Measurements from ENCODE around the gene SEPTIN5. TPM values are rescaled to one million over a fixed set of nuclear protein-coding genes. Genes with fewer than 3 reads are reported as not detected.

Gene SEPTIN5
- total and polyA plus RNA-seq, 2 donors: 10.1 to 22.2 TPM

- WGBS: 87% methylated on average over 10 of the region's 10 CpGs
- DNase-seq (ENCODE audit: low read depth in 6 of 9, low spot score in 9 of 9): no peak
- no peak overlapping the region for H3K27ac ChIP-seq (ENCODE audit: low read depth in 1 of 2, low read length in 1 of 2)
- no peak overlapping the region for H3K4me3 ChIP-seq (ENCODE audit: low read length in 2 of 2)
- H3K9me3 ChIP-seq (ENCODE audit: control insufficient read depth in 2 of 2, insufficient read depth in 1 of 2, low read length in 1 of 2): no peaks in the 10 kb centered on the region
- no peaks in the 10 kb centered on the region for H3K4me1 ChIP-seq (ENCODE audit: control insufficient read depth in 2 of 2, insufficient read depth in 2 of 2, low read length in 2 of 2)
- no peaks in the 10 kb centered on the region for H3K36me3 ChIP-seq (ENCODE audit: control insufficient read depth in 2 of 2, insufficient read depth in 2 of 2, low read length in 1 of 2)
- H3K27me3 ChIP-seq (ENCODE audit: control insufficient read depth in 2 of 2, insufficient read depth in 1 of 2, low read length in 1 of 2): peaks cover 0 to 11% of the 10 kb centered on the region in 2 donors
These were observed 12.7 kb upstream of the SEPTIN5 start for GRCh38 chr22:19701420-19702145.

- no peak overlapping the region for H3K27ac ChIP-seq (ENCODE audit: low read depth in 1 of 2, low read length in 1 of 2)
- 81% methylated on average over 9 of the region's 9 CpGs for WGBS
- no peaks in the 10 kb centered on the region for H3K36me3 ChIP-seq (ENCODE audit: control insufficient read depth in 2 of 2, insufficient read depth in 2 of 2, low read length in 1 of 2)
- no peaks in the 10 kb centered on the region for H3K4me1 ChIP-seq (ENCODE audit: control insufficient read depth in 2 of 2, insufficient read depth in 2 of 2, low read length in 2 of 2)
- H3K27me3 ChIP-seq (ENCODE audit: control insufficient read depth in 2 of 2, insufficient read depth in 1 of 2, low read length in 1 of 2): peaks cover 0 to 25% of the 10 kb centered on the region in 2 donors
- H3K4me3 ChIP-seq (ENCODE audit: low read length in 2 of 2): no peak overlapping the region
- H3K9me3 ChIP-seq (ENCODE audit: control insufficient read depth in 2 of 2, insufficient read depth in 1 of 2, low read length in 1 of 2): no peaks in the 10 kb centered on the region
- DNase-seq (ENCODE audit: low read depth in 6 of 9, low spot score in 9 of 9): no peak
These were observed 10.4 kb upstream of the SEPTIN5 start for GRCh38 chr22:19703869-19704268.

- WGBS: 92% methylated on average over 15 of the region's 15 CpGs
- H3K27ac ChIP-seq (ENCODE audit: low read depth in 1 of 2, low read length in 1 of 2): no peak overlapping the region
- H3K36me3 ChIP-seq (ENCODE audit: control insufficient read depth in 2 of 2, insufficient read depth in 2 of 2, low read length in 1 of 2): no peaks in the 10 kb centered on the region
- H3K9me3 ChIP-seq (ENCODE audit: control insufficient read depth in 2 of 2, insufficient read depth in 1 of 2, low read length in 1 of 2): no peaks in the 10 kb centered on the region
- H3K4me1 ChIP-seq (ENCODE audit: control insufficient read depth in 2 of 2, insufficient read depth in 2 of 2, low read length in 2 of 2): no peaks in the 10 kb centered on the region
- H3K27me3 ChIP-seq (ENCODE audit: control insufficient read depth in 2 of 2, insufficient read depth in 1 of 2, low read length in 1 of 2): peaks cover 0 to 31% of the 10 kb centered on the region in 2 donors
- no peak for DNase-seq (ENCODE audit: low read depth in 6 of 9, low spot score in 9 of 9)
- H3K4me3 ChIP-seq (ENCODE audit: low read length in 2 of 2): no peak overlapping the region
These were observed 9.8 kb upstream of the SEPTIN5 start for GRCh38 chr22:19704355-19705015.

GRCh38 chr22:19705181-19705934 lies 8.9 kb upstream of the SEPTIN5 start:
- Histone ChIP-seq H3K36me3 (ENCODE audit: control insufficient read depth in 2 of 2, insufficient read depth in 2 of 2, low read length in 1 of 2) (no peaks in the 10 kb centered on the region), H3K27me3 (ENCODE audit: control insufficient read depth in 2 of 2, insufficient read depth in 1 of 2, low read length in 1 of 2) (peaks cover 0 to 39% of the 10 kb centered on the region in 2 donors), H3K4me1 (ENCODE audit: control insufficient read depth in 2 of 2, insufficient read depth in 2 of 2, low read length in 2 of 2) (no peaks in the 10 kb centered on the region), H3K9me3 (ENCODE audit: control insufficient read depth in 2 of 2, insufficient read depth in 1 of 2, low read length in 1 of 2) (no peaks in the 10 kb centered on the region), H3K4me3 (ENCODE audit: low read length in 2 of 2) (no peak overlapping the region), H3K27ac (ENCODE audit: low read depth in 1 of 2, low read length in 1 of 2) (no peak overlapping the region)
- WGBS: 87% methylated on average over 14 of the region's 14 CpGs
- no peak for DNase-seq (ENCODE audit: low read depth in 6 of 9, low spot score in 9 of 9)

GRCh38 chr22:19706661-19707151 lies 7.6 kb upstream of the SEPTIN5 start:
- no peak overlapping the region for H3K27ac ChIP-seq (ENCODE audit: low read depth in 1 of 2, low read length in 1 of 2)
- H3K4me3 ChIP-seq (ENCODE audit: low read length in 2 of 2): no peak overlapping the region
- H3K36me3 ChIP-seq (ENCODE audit: control insufficient read depth in 2 of 2, insufficient read depth in 2 of 2, low read length in 1 of 2): no peaks in the 10 kb centered on the region
- DNase-seq (ENCODE audit: low read depth in 6 of 9, low spot score in 9 of 9): no peak
- WGBS: 89% methylated on average over 7 of the region's 7 CpGs
- peaks cover under 1 to 51% of the 10 kb centered on the region in 2 donors for H3K27me3 ChIP-seq (ENCODE audit: control insufficient read depth in 2 of 2, insufficient read depth in 1 of 2, low read length in 1 of 2)
- no peaks in the 10 kb centered on the region for H3K9me3 ChIP-seq (ENCODE audit: control insufficient read depth in 2 of 2, insufficient read depth in 1 of 2, low read length in 1 of 2)
- no peaks in the 10 kb centered on the region for H3K4me1 ChIP-seq (ENCODE audit: control insufficient read depth in 2 of 2, insufficient read depth in 2 of 2, low read length in 2 of 2)

- peaks cover 5 to 60% of the 10 kb centered on the region in 2 donors for H3K27me3 ChIP-seq (ENCODE audit: control insufficient read depth in 2 of 2, insufficient read depth in 1 of 2, low read length in 1 of 2)
- WGBS: 92% methylated on average over 24 of the region's 24 CpGs
- H3K36me3 ChIP-seq (ENCODE audit: control insufficient read depth in 2 of 2, insufficient read depth in 2 of 2, low read length in 1 of 2): no peaks in the 10 kb centered on the region
- DNase-seq (ENCODE audit: low read depth in 6 of 9, low spot score in 9 of 9): no peak
- H3K27ac ChIP-seq (ENCODE audit: low read depth in 1 of 2, low read length in 1 of 2): no peak overlapping the region
- no peak overlapping the region for H3K4me3 ChIP-seq (ENCODE audit: low read length in 2 of 2)
- no peaks in the 10 kb centered on the region for H3K4me1 ChIP-seq (ENCODE audit: control insufficient read depth in 2 of 2, insufficient read depth in 2 of 2, low read length in 2 of 2)
- no peaks in the 10 kb centered on the region for H3K9me3 ChIP-seq (ENCODE audit: control insufficient read depth in 2 of 2, insufficient read depth in 1 of 2, low read length in 1 of 2)
These were observed 6.7 kb upstream of the SEPTIN5 start for GRCh38 chr22:19707347-19708290.

- no peak for DNase-seq (ENCODE audit: low read depth in 6 of 9, low spot score in 9 of 9)
- peaks cover 11 to 68% of the 10 kb centered on the region in 2 donors for H3K27me3 ChIP-seq (ENCODE audit: control insufficient read depth in 2 of 2, insufficient read depth in 1 of 2, low read length in 1 of 2)
- H3K36me3 ChIP-seq (ENCODE audit: control insufficient read depth in 2 of 2, insufficient read depth in 2 of 2, low read length in 1 of 2): no peaks in the 10 kb centered on the region
- H3K27ac ChIP-seq (ENCODE audit: low read depth in 1 of 2, low read length in 1 of 2): no peak overlapping the region
- WGBS: 93% methylated on average over 20 of the region's 20 CpGs
- no peaks in the 10 kb centered on the region for H3K4me1 ChIP-seq (ENCODE audit: control insufficient read depth in 2 of 2, insufficient read depth in 2 of 2, low read length in 2 of 2)
- H3K9me3 ChIP-seq (ENCODE audit: control insufficient read depth in 2 of 2, insufficient read depth in 1 of 2, low read length in 1 of 2): no peaks in the 10 kb centered on the region
- H3K4me3 ChIP-seq (ENCODE audit: low read length in 2 of 2): no peak overlapping the region
These were observed 5.8 kb upstream of the SEPTIN5 start for GRCh38 chr22:19708321-19709011.

Data from thymus (tissue), 11 donors.